ENCODE measurements around the gene MED7. TPM values are rescaled to one million over a fixed set of nuclear protein-coding genes. Genes with fewer than 3 reads are reported as not detected.

MED7 gene
- total RNA-seq, 1 donor from 2014 or later = 18.2 TPM

- TF ChIP-seq CTCF (IDR thresholded peaks at IDR 0.05; ENCODE audit: unreplicated experiment) = no peak
- Mint-ChIP-seq H3K9me3 (ENCODE audit: low read depth) (peaks cover 9% of the 10 kb centered on the region), H3K27me3 (peaks cover 8% of the 10 kb centered on the region), H3K4me3 (ENCODE audit: low read depth) (no peak overlapping the region), H3K4me1 (ENCODE audit: low read depth) (no peaks in the 10 kb centered on the region), H3K27ac (no peak overlapping the region), H3K36me3 (ENCODE audit: insufficient read depth) (no peaks in the 10 kb centered on the region)
- no peak for DNase-seq (ENCODE audit: low spot score, unreplicated experiment)
Measured at GRCh38 chr5:157175071-157175612, 32.5 kb upstream of the MED7 start.

- Mint-ChIP-seq H3K4me1 (ENCODE audit: low read depth) (no peaks in the 10 kb centered on the region), H3K36me3 (ENCODE audit: insufficient read depth) (no peaks in the 10 kb centered on the region), H3K27ac (no peak overlapping the region), H3K4me3 (ENCODE audit: low read depth) (no peak overlapping the region), H3K9me3 (ENCODE audit: low read depth) (peaks cover 12% of the 10 kb centered on the region), H3K27me3 (no peaks in the 10 kb centered on the region)
- DNase-seq (ENCODE audit: low spot score, unreplicated experiment) = no peak
- TF ChIP-seq CTCF (IDR thresholded peaks at IDR 0.05; ENCODE audit: unreplicated experiment) = no peak
Measured at GRCh38 chr5:157172403-157172802, 29.7 kb upstream of the MED7 start.

GRCh38 chr5:157168286-157168685 lies 25.6 kb upstream of the MED7 start:
- H3K27me3 Mint-ChIP-seq = no peaks in the 10 kb centered on the region
- H3K9me3 Mint-ChIP-seq (ENCODE audit: low read depth) = peaks cover 12% of the 10 kb centered on the region
- no peak for TF ChIP-seq CTCF (IDR thresholded peaks at IDR 0.05; ENCODE audit: unreplicated experiment)
- H3K4me3 Mint-ChIP-seq (ENCODE audit: low read depth) = no peak overlapping the region
- no peaks in the 10 kb centered on the region for H3K36me3 Mint-ChIP-seq (ENCODE audit: insufficient read depth)
- H3K27ac Mint-ChIP-seq = no peak overlapping the region
- H3K4me1 Mint-ChIP-seq (ENCODE audit: low read depth) = no peaks in the 10 kb centered on the region
- no peak for DNase-seq (ENCODE audit: low spot score, unreplicated experiment)

- Mint-ChIP-seq H3K27ac (no peak overlapping the region), H3K4me1 (ENCODE audit: low read depth) (no peaks in the 10 kb centered on the region)
Measured at GRCh38 chr5:157167214-157167621, 24.6 kb upstream of the MED7 start.

More at GRCh38 chr5:157167214-157167621, 24.6 kb upstream of the MED7 start:
- Mint-ChIP-seq H3K4me3 (ENCODE audit: low read depth) (no peak overlapping the region), H3K27me3 (no peaks in the 10 kb centered on the region), H3K9me3 (ENCODE audit: low read depth) (peaks cover 12% of the 10 kb centered on the region), H3K36me3 (ENCODE audit: insufficient read depth) (no peaks in the 10 kb centered on the region)
- no peak for TF ChIP-seq CTCF (IDR thresholded peaks at IDR 0.05; ENCODE audit: unreplicated experiment)
- DNase-seq (ENCODE audit: low spot score, unreplicated experiment) = no peak

Data from progenitor cell of endocrine pancreas (in vitro differentiated cells).